ENCODE measurements around the gene MPZL2. TPM values are rescaled to one million over a fixed set of nuclear protein-coding genes. Genes with fewer than 3 reads are reported as not detected.
A peak's percentile ranks its signal among the peaks of the same experiment; 100 is the strongest.
"Not testable (repeated sequence)": the region's sequence is repeated elsewhere in the genome, so short reads cannot be mapped to it uniquely, and the experiment has no call there.

Gene MPZL2
- 10 to 100 TPM; 18.8 to 20.1 TPM for total RNA-seq

- peaks cover 48% of the 10 kb centered on the region for H3K4me1 Mint-ChIP-seq
- H3K27ac Mint-ChIP-seq: peak within 1 kb of the TSS; percentile 10
- H3K27me3 Mint-ChIP-seq: no peaks in the 10 kb centered on the region
- peak; percentile 40 for DNase-seq
- peaks cover 34% of the 10 kb centered on the region for H3K36me3 Mint-ChIP-seq
- peak within 1 kb of the TSS; percentile 79 for H3K4me3 Mint-ChIP-seq
- H3K9me3 Mint-ChIP-seq: no peaks in the 10 kb centered on the region
Observed at GRCh38 chr11:118263695-118264568, at the start of gene MPZL2. Gene MPZL2 (minus strand): TSS chr11:118264297. CDS start chr11:118264153, 144 bp downstream.

DNA sequence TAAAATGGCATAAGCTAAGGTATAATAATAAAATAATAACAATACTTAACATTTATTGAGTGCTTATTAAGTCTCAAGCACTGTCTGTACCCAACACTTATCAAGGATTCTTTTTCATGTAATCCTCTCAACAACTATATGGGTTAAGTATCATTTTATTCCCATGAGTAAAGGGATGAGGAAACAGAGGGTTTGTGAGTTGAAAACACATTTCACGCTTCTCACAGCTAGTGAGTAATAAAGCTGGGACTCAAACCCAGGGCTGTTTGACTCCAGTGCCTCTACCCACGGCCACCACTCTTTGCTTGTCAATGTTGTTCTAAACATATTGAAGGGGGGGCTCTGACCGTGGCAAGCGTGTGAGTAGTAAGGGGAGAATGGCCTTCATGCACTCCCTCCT, 49.1 kb upstream of the MPZL2 start:
- H3K27ac Mint-ChIP-seq: peak overlapping the region; percentile 73

GRCh38 chr11:118312328-118312727, 48.2 kb upstream of the MPZL2 start:
- H3K27ac Mint-ChIP-seq: peak overlapping the region; percentile 75
- H3K36me3 Mint-ChIP-seq: peaks cover 75% of the 10 kb centered on the region
- no peaks in the 10 kb centered on the region for H3K27me3 Mint-ChIP-seq
- no peak for DNase-seq
- H3K4me1 Mint-ChIP-seq: peaks cover 86% of the 10 kb centered on the region
- H3K4me3 Mint-ChIP-seq: no peak overlapping the region
- H3K9me3 Mint-ChIP-seq: peaks cover 6% of the 10 kb centered on the region

More for the DNA sequence above, 49.1 kb upstream of the MPZL2 start:
- Mint-ChIP-seq H3K27me3 (no peaks in the 10 kb centered on the region), H3K36me3 (peaks cover 68% of the 10 kb centered on the region), H3K9me3 (peaks cover 7% of the 10 kb centered on the region), H3K4me3 (no peak overlapping the region), H3K4me1 (peaks cover 81% of the 10 kb centered on the region)
- no peak for DNase-seq

DNA sequence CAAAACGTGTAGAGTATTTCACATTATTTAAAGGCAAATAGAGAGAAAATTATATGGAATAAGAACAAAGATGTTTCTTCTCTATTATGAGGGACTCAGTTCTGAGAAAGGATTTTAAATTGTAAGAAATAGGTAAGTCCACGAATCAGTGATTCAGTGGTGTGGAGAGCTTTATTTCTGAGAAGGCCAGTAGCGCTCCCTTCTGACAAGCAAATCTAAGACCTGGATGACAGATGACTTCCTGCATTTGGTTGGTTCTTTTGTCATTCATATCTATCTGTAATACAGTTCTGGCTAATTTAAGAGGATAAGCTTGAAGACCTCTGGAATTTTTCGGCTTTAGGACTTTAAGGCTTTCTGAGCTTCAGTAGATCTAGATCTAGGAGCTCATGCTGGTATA, 47.4 kb upstream of the MPZL2 start:
- H3K27ac Mint-ChIP-seq: peak overlapping the region; percentile 75
- peaks cover 77% of the 10 kb centered on the region for H3K36me3 Mint-ChIP-seq
- peaks cover 4% of the 10 kb centered on the region for H3K9me3 Mint-ChIP-seq

GRCh38 chr11:118310781-118311485, 46.8 kb upstream of the MPZL2 start:
- H3K27me3 Mint-ChIP-seq: no peaks in the 10 kb centered on the region
- peaks cover 4% of the 10 kb centered on the region for H3K9me3 Mint-ChIP-seq
- H3K36me3 Mint-ChIP-seq: peaks cover 82% of the 10 kb centered on the region
- H3K4me1 Mint-ChIP-seq: peaks cover 86% of the 10 kb centered on the region
- DNase-seq: no peak
- peak overlapping the region; percentile 9 for H3K4me3 Mint-ChIP-seq
- H3K27ac Mint-ChIP-seq: peak overlapping the region; percentile 75

More for the DNA sequence above, 47.4 kb upstream of the MPZL2 start:
- Mint-ChIP-seq H3K4me3 (no peak overlapping the region), H3K27me3 (no peaks in the 10 kb centered on the region), H3K4me1 (peaks cover 88% of the 10 kb centered on the region)
- no peak for DNase-seq

- DNase-seq: no peak
- Mint-ChIP-seq H3K4me3 (peak overlapping the region; percentile 38), H3K4me1 (peaks cover 82% of the 10 kb centered on the region), H3K27ac (peak overlapping the region; percentile 86), H3K27me3 (no peaks in the 10 kb centered on the region), H3K36me3 (peaks cover 81% of the 10 kb centered on the region), H3K9me3 (peaks cover 4% of the 10 kb centered on the region)
Observed at GRCh38 chr11:118310271-118310670, 46.2 kb upstream of the MPZL2 start.

- H3K4me3 Mint-ChIP-seq: peak overlapping the region; percentile 95
- H3K9me3 Mint-ChIP-seq, H3K27me3 Mint-ChIP-seq, DNase-seq: not testable (repeated sequence)
- peaks cover 78% of the 10 kb centered on the region for H3K36me3 Mint-ChIP-seq
- peaks cover 73% of the 10 kb centered on the region for H3K4me1 Mint-ChIP-seq
- peak overlapping the region; percentile 99 for H3K27ac Mint-ChIP-seq
Observed at GRCh38 chr11:118308995-118309528, 45.0 kb upstream of the MPZL2 start.

- peak overlapping the region; percentile 99 for H3K27ac Mint-ChIP-seq
Observed at GRCh38 chr11:118306556-118306955, 42.5 kb upstream of the MPZL2 start.

DNA sequence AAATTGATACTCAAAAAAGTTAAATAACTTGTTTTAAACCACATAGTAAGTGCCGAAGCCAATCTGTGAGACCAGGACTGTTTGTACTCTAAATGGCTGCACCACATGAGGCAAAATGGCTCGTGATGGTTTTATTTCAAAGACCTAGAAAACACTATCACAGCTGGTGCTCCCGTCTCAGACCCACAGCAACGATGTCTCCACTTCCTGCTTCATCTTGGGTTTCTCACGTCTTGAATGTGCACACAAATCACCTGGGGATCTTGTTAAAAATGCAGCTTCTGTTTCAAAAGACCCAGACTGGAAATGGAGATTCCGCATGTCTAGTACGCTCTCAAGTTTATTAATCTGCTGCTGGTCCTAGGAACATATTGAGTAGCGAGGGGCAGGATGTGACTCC, 41.6 kb upstream of the MPZL2 start:
- Mint-ChIP-seq H3K27me3 (no peaks in the 10 kb centered on the region), H3K4me1 (peaks cover 69% of the 10 kb centered on the region), H3K27ac (peak overlapping the region; percentile 99), H3K4me3 (peak overlapping the region; percentile 95), H3K36me3 (peaks cover 54% of the 10 kb centered on the region), H3K9me3 (peaks cover 4% of the 10 kb centered on the region)
- peak; percentile 19 for DNase-seq

More at GRCh38 chr11:118306556-118306955, 42.5 kb upstream of the MPZL2 start:
- H3K36me3 Mint-ChIP-seq: peaks cover 60% of the 10 kb centered on the region
- H3K4me3 Mint-ChIP-seq: peak overlapping the region; percentile 95
- no peaks in the 10 kb centered on the region for H3K27me3 Mint-ChIP-seq
- DNase-seq: peak; percentile 73
- peaks cover 73% of the 10 kb centered on the region for H3K4me1 Mint-ChIP-seq
- H3K9me3 Mint-ChIP-seq: peaks cover 4% of the 10 kb centered on the region

DNA sequence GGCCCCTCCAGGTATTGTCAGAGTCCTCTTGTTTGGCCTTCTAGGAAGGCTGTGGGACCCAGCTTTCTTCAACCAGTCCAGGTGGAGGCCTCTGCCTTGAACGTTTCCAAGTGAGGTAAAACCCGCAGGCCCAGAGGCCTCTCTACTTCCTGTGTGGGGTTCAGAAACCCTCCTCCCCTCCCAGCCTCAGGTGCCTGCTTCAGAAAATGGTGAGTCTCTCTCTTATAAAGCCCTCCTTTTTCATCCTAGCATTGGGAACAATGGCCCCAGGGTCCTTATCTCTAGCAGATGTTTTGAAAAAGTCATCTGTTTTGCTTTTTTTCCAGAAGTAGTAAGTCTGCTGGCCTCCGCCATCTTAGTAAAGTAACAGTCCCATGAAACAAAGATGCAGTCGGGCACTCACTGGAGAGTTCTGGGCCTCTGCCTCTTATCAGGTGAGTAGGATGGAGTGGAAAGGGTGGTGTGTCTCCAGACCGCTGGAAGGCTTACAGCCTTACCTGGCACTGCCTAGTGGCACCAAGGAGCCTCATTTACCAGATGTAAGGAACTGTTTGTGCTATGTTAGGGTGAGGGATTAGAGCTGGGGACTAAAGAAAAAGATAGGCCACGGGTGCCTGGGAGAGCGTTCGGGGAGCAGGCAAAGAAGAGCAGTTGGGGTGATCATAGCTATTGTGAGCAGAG, 40.6 kb upstream of the MPZL2 start, which contains the start of gene CD3E:
CD3E (plus strand) TSS at position 163 of the 681 bp plus-strand sequence; CDS start at position 386, 223 bp downstream.
- Mint-ChIP-seq H3K36me3 (peaks cover 46% of the 10 kb centered on the region), H3K27ac (peak within 1 kb of the TSS; percentile 99), H3K4me3 (peak within 1 kb of the TSS; percentile 95), H3K9me3 (peaks cover 1% of the 10 kb centered on the region), H3K4me1 (peaks cover 62% of the 10 kb centered on the region), H3K27me3 (no peaks in the 10 kb centered on the region)
- DNase-seq: peak; percentile 74

GRCh38 chr11:118304227-118304567, 40.1 kb upstream of the MPZL2 start:
- peaks cover 58% of the 10 kb centered on the region for H3K4me1 Mint-ChIP-seq
- H3K27ac Mint-ChIP-seq: peak overlapping the region; percentile 99
- no peak for DNase-seq
- peaks cover 41% of the 10 kb centered on the region for H3K36me3 Mint-ChIP-seq
- H3K4me3 Mint-ChIP-seq: peak overlapping the region; percentile 95
- no peaks in the 10 kb centered on the region for H3K27me3 Mint-ChIP-seq
- no peaks in the 10 kb centered on the region for H3K9me3 Mint-ChIP-seq

DNA sequence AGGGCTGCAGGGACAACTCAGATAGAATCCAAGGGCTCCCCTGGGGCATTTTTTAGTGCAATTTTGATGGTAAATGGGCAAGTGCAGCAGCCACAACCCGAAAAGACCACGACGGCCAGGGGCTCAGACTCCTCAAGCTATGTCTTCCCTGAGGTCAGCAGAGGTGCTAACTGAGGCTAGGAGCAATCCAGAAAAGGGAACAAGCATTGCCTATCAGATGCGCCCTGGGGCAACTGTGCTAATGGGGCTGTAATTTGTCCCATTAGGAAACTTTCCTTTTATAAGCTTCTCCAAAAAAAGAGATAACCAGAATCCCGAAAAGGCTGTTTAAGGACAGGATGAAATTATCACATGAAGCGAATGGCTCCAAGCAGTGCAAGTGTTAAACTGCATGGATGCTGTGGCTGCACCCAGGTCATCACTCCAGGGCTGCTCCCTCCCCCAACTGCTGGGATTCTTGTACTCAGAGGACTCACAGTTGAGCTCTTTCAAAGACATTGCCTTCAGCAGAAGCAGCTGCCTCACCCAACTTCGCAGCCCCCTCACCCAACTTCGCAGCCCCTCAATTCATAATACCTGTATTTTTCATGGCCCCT, 37.6 kb upstream of the MPZL2 start:
- DNase-seq: no peak
- Mint-ChIP-seq H3K4me3 (no peak overlapping the region), H3K36me3 (peaks cover 16% of the 10 kb centered on the region), H3K4me1 (peaks cover 33% of the 10 kb centered on the region), H3K27me3 (no peaks in the 10 kb centered on the region), H3K27ac (no peak overlapping the region), H3K9me3 (no peaks in the 10 kb centered on the region)

- Mint-ChIP-seq H3K36me3 (no peaks in the 10 kb centered on the region), H3K4me3 (no peak overlapping the region), H3K27me3 (no peaks in the 10 kb centered on the region), H3K27ac (peak overlapping the region; percentile 14), H3K9me3 (no peaks in the 10 kb centered on the region), H3K4me1 (peaks cover 18% of the 10 kb centered on the region)
- DNase-seq: no peak
Observed at GRCh38 chr11:118295815-118296454, 31.8 kb upstream of the MPZL2 start.

GRCh38 chr11:118295199-118295598, 31.1 kb upstream of the MPZL2 start:
- DNase-seq: no peak
- H3K4me3 Mint-ChIP-seq: no peak overlapping the region
- no peaks in the 10 kb centered on the region for H3K27me3 Mint-ChIP-seq
- H3K9me3 Mint-ChIP-seq: no peaks in the 10 kb centered on the region
- no peaks in the 10 kb centered on the region for H3K36me3 Mint-ChIP-seq
- H3K4me1 Mint-ChIP-seq: peaks cover 23% of the 10 kb centered on the region
- H3K27ac Mint-ChIP-seq: no peak overlapping the region
